H9 (cell line): ENCODE results near the gene TRH. TPM values are rescaled to one million over a fixed set of nuclear protein-coding genes. Genes with fewer than 3 reads are reported as not detected.

ENCODE experiments used
- DNase-seq: peaks from one replicate; pipeline ENCODE4 v3.0.0-alpha.2; 2017
- H2AFZ ChIP-seq: one replicate; pipeline ENCODE4 v1.6.1; 2013; ENCODE audit warnings: mild to moderate bottlenecking, low read length, control low read depth, moderate library complexity
- H2AK5ac ChIP-seq: 2 replicates; pipeline ENCODE4 v1.6.1; 2013; ENCODE audit warnings: low read length, control low read depth, mixed read lengths; ENCODE audit not compliant: insufficient read length
- H2BK120ac ChIP-seq: one replicate; pipeline ENCODE4 v1.6.1; 2013; ENCODE audit warnings: low read depth, mild to moderate bottlenecking, low read length, control low read depth, inconsistent platforms; ENCODE audit not compliant: poor library complexity, severe bottlenecking
- H2BK12ac ChIP-seq: 2 replicates; pipeline ENCODE4 v1.6.1; 2013; ENCODE audit warnings: low read length, control low read depth, mixed read lengths, low read depth; ENCODE audit not compliant: insufficient read length
- H2BK15ac ChIP-seq: 2 replicates; pipeline ENCODE4 v1.6.1; 2013; ENCODE audit warnings: low read depth, low read length, control low read depth
- H2BK20ac ChIP-seq: one replicate; pipeline ENCODE4 v1.6.1; 2013; ENCODE audit warnings: low read depth, mild to moderate bottlenecking, low read length, control low read depth, inconsistent platforms; ENCODE audit not compliant: poor library complexity, severe bottlenecking
- H2BK5ac ChIP-seq: 2 replicates; pipeline ENCODE4 v1.6.1; 2013; ENCODE audit warnings: low read length, control low read depth, mixed read lengths; ENCODE audit not compliant: insufficient read length
- H3K14ac ChIP-seq: 2 replicates; pipeline ENCODE4 v1.6.1; 2013; ENCODE audit warnings: low read length, control low read depth; ENCODE audit not compliant: insufficient read depth
- H3K18ac ChIP-seq: 2 replicates; pipeline ENCODE4 v1.6.1; 2013; ENCODE audit warnings: low read depth, mild to moderate bottlenecking, mixed read lengths, low read length, control low read depth; ENCODE audit not compliant: insufficient read length
- H3K23ac ChIP-seq: 2 replicates; pipeline ENCODE4 v1.6.1; 2013; ENCODE audit warnings: low read length, control low read depth, mixed read lengths, low read depth; ENCODE audit not compliant: insufficient read length
- H3K23me2 ChIP-seq: 2 replicates; pipeline ENCODE4 v1.6.1; 2013; ENCODE audit warnings: low read depth, mild to moderate bottlenecking, mixed read lengths, low read length, control low read depth; ENCODE audit not compliant: insufficient read length, poor library complexity, severe bottlenecking
- H3K27ac ChIP-seq: 2 replicates; pipeline ENCODE4 v1.5.1; 2013; ENCODE audit warnings: low read length, control low read depth, mixed read lengths, low read depth; ENCODE audit not compliant: insufficient read length
- H3K27me3 ChIP-seq: 2 replicates; pipeline ENCODE4 v1.6.1; 2013; ENCODE audit warnings: low read length, control low read depth, inconsistent platforms; ENCODE audit not compliant: insufficient read depth
- H3K4ac ChIP-seq: 2 replicates; pipeline ENCODE4 v1.6.1; 2013; ENCODE audit warnings: low read depth, mild to moderate bottlenecking, control low read depth, inconsistent platforms, low read length, moderate library complexity
- H3K4me1 ChIP-seq: 2 replicates; pipeline ENCODE4 v1.6.1; 2013; ENCODE audit warnings: low read length, control low read depth, inconsistent platforms; ENCODE audit not compliant: insufficient read depth
- H3K4me2 ChIP-seq: 2 replicates; pipeline ENCODE4 v1.6.1; 2013; ENCODE audit warnings: low read length, control low read depth, mixed read lengths; ENCODE audit not compliant: insufficient read length, insufficient read depth
- H3K56ac ChIP-seq: 2 replicates; pipeline ENCODE4 v1.6.1; 2013; ENCODE audit warnings: low read depth, mild to moderate bottlenecking, mixed read lengths, low read length, control low read depth; ENCODE audit not compliant: insufficient read length
- H3K79me1 ChIP-seq: 2 replicates; pipeline ENCODE4 v1.6.1; 2013; ENCODE audit warnings: low read depth, mild to moderate bottlenecking, moderate library complexity, low read length, control low read depth, inconsistent platforms; ENCODE audit not compliant: insufficient read depth, poor library complexity, severe bottlenecking
- H3K79me2 ChIP-seq: 2 replicates; pipeline ENCODE4 v1.6.1; 2013; ENCODE audit warnings: low read length, control low read depth, inconsistent platforms; ENCODE audit not compliant: insufficient read depth
- H3K9ac ChIP-seq: 2 replicates; pipeline ENCODE4 v1.6.1; 2013; ENCODE audit warnings: low read length, control low read depth, mixed read lengths; ENCODE audit not compliant: insufficient read length; ENCODE audit errors: extremely low read depth
- H3K9me3 ChIP-seq: one replicate; pipeline ENCODE4 v1.6.1; 2013; ENCODE audit warnings: low read depth, low read length, inconsistent platforms; ENCODE audit not compliant: control insufficient read depth
- H3T11ph ChIP-seq: one replicate; pipeline ENCODE4 v1.6.1; 2013; ENCODE audit warnings: mild to moderate bottlenecking, low read length, control low read depth, inconsistent platforms
- H4K20me1 ChIP-seq: one replicate; pipeline ENCODE4 v1.6.1; 2013; ENCODE audit not compliant: control insufficient read depth, insufficient read length, insufficient read depth
- H4K5ac ChIP-seq: 2 replicates; pipeline ENCODE4 v1.6.1; 2013; ENCODE audit warnings: low read depth, mild to moderate bottlenecking, mixed read lengths, low read length, control low read depth; ENCODE audit not compliant: insufficient read length
- H4K8ac ChIP-seq: replicated peaks from 2 replicates; pipeline ENCODE4 v1.6.1; 2013; ENCODE audit warnings: low read length, control low read depth, mixed read lengths, low read depth; ENCODE audit not compliant: insufficient read length
- H4K91ac ChIP-seq: 2 replicates; pipeline ENCODE4 v1.6.1; 2013; ENCODE audit warnings: low read depth, mild to moderate bottlenecking, moderate library complexity, mixed read lengths, low read length, control low read depth; ENCODE audit not compliant: insufficient read length
- H3K27ac Mint-ChIP-seq, 3 experiments: 2 replicates in 2 of 3; 3 replicates in 1 of 3; pipeline ENCODE4 v1.8.0; 2020 to 2021; ENCODE audit warnings: mixed read lengths in 3 of 3, mild to moderate bottlenecking in 1 of 3, moderate library complexity in 1 of 3
- H3K27me3 Mint-ChIP-seq: 2 replicates; pipeline ENCODE4 v1.8.0; 2021; ENCODE audit warnings: low read depth, mild to moderate bottlenecking, moderate library complexity, mixed read lengths
- H3K36me3 Mint-ChIP-seq, 3 experiments: 2 replicates in 2 of 3; 3 replicates in 1 of 3; pipeline ENCODE4 v1.8.0; 2020 to 2021; ENCODE audit warnings: low read depth in 3 of 3, mixed read lengths in 3 of 3; ENCODE audit not compliant: insufficient read depth in 1 of 3
- H3K4me1 Mint-ChIP-seq, 2 experiments: 2 replicates each; pipeline ENCODE4 v1.8.0; 2020; ENCODE audit warnings: mixed read lengths in 2 of 2
- H3K4me3 Mint-ChIP-seq, 2 experiments: 2 replicates in 1 of 2; 3 replicates in 1 of 2; pipeline ENCODE4 v1.8.0; 2020 to 2021; ENCODE audit warnings: mild to moderate bottlenecking in 2 of 2, mixed read lengths in 2 of 2, moderate library complexity in 1 of 2
- H3K9me3 Mint-ChIP-seq, 2 experiments: 2 replicates in 1 of 2; 3 replicates in 1 of 2; pipeline ENCODE4 v1.8.0; 2020; ENCODE audit warnings: mild to moderate bottlenecking in 2 of 2, mixed read lengths in 2 of 2, moderate library complexity in 1 of 2
- CTCF ChIP-seq: fragments of 200-600 bp; sonication (generic); conservative IDR thresholded peaks from 3 replicates; pipeline ENCODE4 v1.8.0; 2021; ENCODE audit warnings: antibody characterized with exemption, mild to moderate bottlenecking
- WGBS: extraction: QIAGEN DNeasy Blood & Tissue Kit; methylation state at CpG from one replicate; pipeline ENCODE4 v1.1.7; 2013; ENCODE audit warnings: missing lambda C conversion rate, low lambda C conversion rate, mixed read lengths; ENCODE audit not compliant: insufficient read length; ENCODE audit errors: extremely low coverage; 5-methylcytosine and 5-hydroxymethylcytosine counted together
- total RNA-seq: library from RNA; stranded (reverse); gene quantifications from 2 replicates; pipeline ENCODE4 v1.2.1, GENCODE V29; 2021

The TRH gene
- total RNA-seq, 1 experiment from 2014 or later = not detected

GRCh38 chr3:129984125-129984524, 9.6 kb downstream of the TRH start:
- no peak overlapping the region for H2BK15ac ChIP-seq
- H3K27me3 ChIP-seq = peaks cover 6% of the 10 kb centered on the region; the same call in 1 of the 2 replicates
- WGBS = no CpG with 5 or more reads among the region's 2 CpGs
- Mint-ChIP-seq H3K4me1 (no peaks in the 10 kb centered on the region), H3K27me3 (peaks cover 70% of the 10 kb centered on the region), H3K36me3 (no peaks in the 10 kb centered on the region), H3K4me3 (no peak overlapping the region), H3K27ac (no peak overlapping the region), H3K9me3 (no peaks in the 10 kb centered on the region)
- no peak overlapping the region for H2BK120ac ChIP-seq
- H3K79me1 ChIP-seq = no peaks in the 10 kb centered on the region
- H2AFZ ChIP-seq = no peak overlapping the region
- H3K23ac ChIP-seq = no peak overlapping the region
- H3K27ac ChIP-seq = no peak overlapping the region
- H2AK5ac ChIP-seq = no peak overlapping the region
- DNase-seq = peak; percentile 35
- no peak overlapping the region for H3K14ac ChIP-seq
- no peaks in the 10 kb centered on the region for H3K9me3 ChIP-seq
- H3K23me2 ChIP-seq = no peaks in the 10 kb centered on the region
- no peak overlapping the region for H3K56ac ChIP-seq
- H2BK5ac ChIP-seq = no peak overlapping the region
- H3K18ac ChIP-seq = no peak overlapping the region
- H4K20me1 ChIP-seq = no peaks in the 10 kb centered on the region
- H4K8ac ChIP-seq = no peak overlapping the region
- no peak overlapping the region for H3K4me2 ChIP-seq
- no peak overlapping the region for H3T11ph ChIP-seq
- no peaks in the 10 kb centered on the region for H3K4me1 ChIP-seq
- H3K9ac ChIP-seq = no peak overlapping the region
- no peaks in the 10 kb centered on the region for H3K79me2 ChIP-seq
- TF ChIP-seq CTCF = no peak
- no peak overlapping the region for H2BK20ac ChIP-seq
- H4K5ac ChIP-seq = no peak overlapping the region
- no peak overlapping the region for H3K4ac ChIP-seq
- no peak overlapping the region for H2BK12ac ChIP-seq
- no peak overlapping the region for H4K91ac ChIP-seq
